Measurements from ENCODE around the gene UGT2B28.
"Not testable (repeated sequence)": the region's sequence is repeated elsewhere in the genome, so short reads cannot be mapped to it uniquely, and the experiment has no call there.

The UGT2B28 gene

GRCh38 chr4:69343558-69344420, 63.5 kb downstream of the UGT2B28 start:
- DNase-seq (ENCODE audit: low read depth) = not testable (repeated sequence)
